Stimulated activated CD8-positive, alpha-beta memory T cell treated with anti-CD3 and anti-CD28 coated beads, Interleukin-4, amount 100 ng/mL, for 48 hours (primary cell): ENCODE data around the gene EIF2S2.

Experiments
- DNase-seq: peaks from one replicate; pipeline ENCODE4 v3.0.0-alpha.2; 2020

EIF2S2 gene

DNA sequence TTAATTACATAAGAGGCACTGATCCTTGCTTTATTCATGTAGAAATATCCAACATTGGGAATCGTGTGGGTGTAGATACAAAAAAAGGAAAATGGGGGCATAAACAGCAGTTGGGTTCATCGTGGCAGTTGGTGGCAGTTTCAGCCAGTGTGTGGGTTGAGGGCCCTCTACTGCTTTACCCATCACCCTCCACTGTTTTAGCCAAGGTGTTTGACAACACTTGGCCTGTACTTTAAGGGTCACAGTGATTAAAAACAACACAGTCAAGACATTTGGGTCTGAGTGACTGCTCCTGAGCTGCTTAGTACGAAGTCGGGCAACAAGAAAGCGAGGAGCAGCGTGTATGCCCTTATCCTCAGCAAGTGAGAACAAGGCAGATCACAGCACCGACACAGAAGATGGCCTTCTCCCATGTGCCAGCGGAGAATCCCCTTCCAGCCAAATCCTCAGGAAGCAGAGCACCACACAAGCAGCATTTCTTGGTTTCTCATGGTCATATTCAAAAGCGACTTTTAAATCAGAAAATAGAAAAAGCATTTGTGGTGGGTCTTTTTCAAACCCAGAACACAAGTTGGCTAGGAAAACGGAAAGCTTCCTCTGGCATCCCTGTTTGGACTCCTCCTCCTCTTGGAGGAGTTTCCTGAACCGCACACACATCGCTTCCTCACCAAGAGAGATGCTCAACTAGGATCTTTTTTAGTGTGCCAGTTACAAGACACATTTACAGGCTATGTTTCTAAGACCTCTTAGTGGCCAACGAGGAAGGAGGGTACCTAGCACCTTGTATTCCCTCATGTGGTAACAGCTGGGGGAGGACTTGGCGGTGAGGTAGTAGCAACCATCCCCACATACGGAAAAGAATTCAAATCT lies 23.5 kb downstream of the EIF2S2 start:
- DNase-seq = no peak

DNA sequence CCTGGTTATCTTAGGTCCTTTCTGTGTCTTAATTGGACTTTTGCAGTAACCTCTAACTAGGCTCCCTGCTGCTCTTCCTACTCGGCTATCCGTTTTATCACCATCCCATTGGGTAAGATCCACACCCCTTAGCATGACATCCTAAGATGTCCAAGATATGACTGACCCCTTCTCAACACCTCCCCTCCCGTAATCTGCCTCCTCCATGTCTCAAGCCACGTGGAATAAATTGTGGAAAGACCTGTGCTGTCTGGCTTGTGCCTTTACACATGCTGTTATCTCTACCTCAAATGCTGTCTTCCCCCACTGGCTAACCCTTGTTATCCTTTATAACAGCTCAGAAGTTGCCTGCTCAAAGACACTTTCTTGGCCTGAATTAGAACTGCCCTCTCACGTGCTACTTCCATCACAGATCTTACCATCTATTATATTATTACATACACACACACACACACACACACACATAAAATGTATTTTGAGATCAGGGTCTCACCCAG lies 26.5 kb downstream of the EIF2S2 start:
- DNase-seq = no peak

DNA sequence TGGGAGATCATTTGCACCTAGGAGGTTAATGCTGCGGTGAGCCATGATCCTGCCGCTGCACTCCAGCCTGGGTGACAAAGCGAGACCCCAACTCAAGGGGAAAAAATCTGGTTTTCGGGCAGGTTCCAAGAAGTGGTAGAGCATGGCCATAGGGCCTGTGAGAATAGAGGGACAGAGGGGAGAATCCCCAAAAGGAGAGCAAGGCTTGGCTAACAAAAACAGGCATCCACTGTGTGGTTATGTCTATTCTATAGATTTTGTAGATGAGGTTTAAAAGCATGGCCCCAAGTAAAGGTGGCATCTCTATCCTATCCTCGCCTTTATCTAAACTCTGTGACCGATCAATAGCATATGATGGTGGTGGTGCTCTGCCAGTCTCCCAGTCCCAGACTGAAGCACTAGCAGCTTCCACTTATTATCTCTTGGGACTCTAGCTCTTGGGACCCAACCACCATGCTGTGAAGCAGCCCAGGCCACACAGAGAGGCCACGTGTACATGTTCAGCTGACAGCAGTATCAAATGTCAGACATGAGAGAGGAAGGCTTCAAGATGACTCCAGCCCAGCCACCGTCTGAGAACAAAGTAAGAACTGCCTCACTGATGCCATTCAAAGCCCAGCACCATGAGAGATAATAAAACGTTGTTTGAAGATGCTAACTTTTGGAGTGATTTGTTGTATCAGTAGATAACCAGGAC lies 27.7 kb downstream of the EIF2S2 start:
- no peak for DNase-seq

GRCh38 chr20:34083781-34084180 lies 28.3 kb downstream of the EIF2S2 start:
- no peak for DNase-seq

GRCh38 chr20:34083137-34083536 lies 28.9 kb downstream of the EIF2S2 start:
- DNase-seq = no peak

GRCh38 chr20:34082232-34082887 lies 29.7 kb downstream of the EIF2S2 start:
- no peak for DNase-seq

GRCh38 chr20:34079818-34080217 lies 32.2 kb downstream of the EIF2S2 start:
- no peak for DNase-seq

DNA sequence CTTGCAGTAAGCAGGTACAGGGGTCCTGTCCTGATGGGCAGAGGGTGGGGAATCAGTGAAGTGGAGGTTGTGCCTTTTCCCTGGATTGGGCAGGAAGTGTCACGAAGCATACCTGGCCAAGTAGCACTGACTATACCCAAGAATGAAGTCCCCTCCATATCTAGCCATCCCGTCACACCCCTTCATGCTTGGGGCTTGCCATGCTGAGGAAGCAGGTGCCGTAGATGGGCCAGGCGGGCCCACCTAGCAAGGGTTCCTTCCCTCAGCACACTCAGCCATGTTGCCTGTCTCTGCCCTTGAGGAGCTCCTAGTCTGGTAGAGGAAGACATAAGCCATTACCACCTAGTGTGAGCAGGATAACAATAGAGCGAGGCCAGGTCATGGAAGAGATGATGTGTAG lies 33.5 kb downstream of the EIF2S2 start:
- DNase-seq = no peak

DNA sequence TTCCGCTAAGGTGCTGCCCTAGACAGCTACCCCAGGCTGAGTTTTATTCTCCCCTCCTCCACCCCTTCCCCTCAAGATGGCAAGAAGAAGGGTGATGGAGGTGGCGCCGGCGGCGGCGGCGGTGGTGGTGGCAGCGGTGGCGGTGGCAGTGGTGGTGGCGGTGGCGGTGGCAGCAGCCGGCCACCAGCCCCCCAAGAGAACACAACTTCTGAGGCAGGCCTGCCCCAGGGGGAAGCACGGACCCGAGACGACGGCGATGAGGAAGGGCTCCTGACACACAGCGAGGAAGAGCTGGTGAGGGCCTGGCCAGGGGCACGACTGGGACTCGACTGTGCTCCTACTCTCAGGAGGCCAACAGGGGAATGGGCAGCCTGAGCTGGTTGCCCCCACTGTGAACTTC lies 35.1 kb downstream of the EIF2S2 start:
- no peak for DNase-seq

DNA sequence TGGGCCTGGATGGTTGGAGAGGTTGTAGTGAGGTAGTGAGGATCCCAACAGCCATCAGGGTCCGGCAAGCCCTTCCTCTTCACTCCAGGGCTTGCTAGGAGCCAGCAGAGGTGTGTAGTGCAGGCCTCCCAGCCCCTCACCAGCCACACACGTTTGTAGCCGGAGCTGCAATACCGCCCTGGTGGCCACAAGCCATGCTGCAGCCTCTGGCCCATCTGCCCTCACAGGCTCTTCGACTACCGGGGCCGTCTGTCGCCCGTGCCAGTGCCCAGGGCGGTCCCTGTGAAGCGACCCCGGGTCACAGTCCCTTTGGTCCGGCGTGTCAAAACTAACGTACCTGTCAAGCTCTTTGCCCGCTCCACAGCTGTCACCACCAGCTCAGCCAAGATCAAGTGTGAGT lies 36.4 kb downstream of the EIF2S2 start:
- DNase-seq = no peak

- peak; percentile 54 for DNase-seq
These were observed 37.8 kb downstream of the EIF2S2 start for GRCh38 chr20:34074101-34074760.

GRCh38 chr20:34072778-34073177 lies 39.3 kb downstream of the EIF2S2 start:
- DNase-seq = no peak

DNA sequence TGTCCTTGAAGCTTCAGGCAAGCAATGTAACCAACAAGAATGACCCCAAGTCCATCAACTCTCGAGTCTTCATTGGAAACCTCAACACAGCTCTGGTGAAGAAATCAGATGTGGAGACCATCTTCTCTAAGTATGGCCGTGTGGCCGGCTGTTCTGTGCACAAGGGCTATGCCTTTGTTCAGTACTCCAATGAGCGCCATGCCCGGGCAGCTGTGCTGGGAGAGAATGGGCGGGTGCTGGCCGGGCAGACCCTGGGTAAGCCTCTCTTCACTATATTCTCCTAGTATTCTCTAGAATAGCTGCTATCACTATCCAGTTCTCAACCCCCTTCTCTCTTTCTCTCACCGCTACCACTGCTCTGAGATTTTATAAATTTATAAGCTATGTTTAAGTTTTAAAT lies 40.0 kb downstream of the EIF2S2 start:
- DNase-seq = no peak

GRCh38 chr20:34070859-34071258 lies 41.2 kb downstream of the EIF2S2 start:
- no peak for DNase-seq

- DNase-seq = no peak
These were observed 42.0 kb downstream of the EIF2S2 start for GRCh38 chr20:34070079-34070439.

- DNase-seq = peak; percentile 68
These were observed 42.5 kb downstream of the EIF2S2 start for GRCh38 chr20:34069341-34070078.

DNA sequence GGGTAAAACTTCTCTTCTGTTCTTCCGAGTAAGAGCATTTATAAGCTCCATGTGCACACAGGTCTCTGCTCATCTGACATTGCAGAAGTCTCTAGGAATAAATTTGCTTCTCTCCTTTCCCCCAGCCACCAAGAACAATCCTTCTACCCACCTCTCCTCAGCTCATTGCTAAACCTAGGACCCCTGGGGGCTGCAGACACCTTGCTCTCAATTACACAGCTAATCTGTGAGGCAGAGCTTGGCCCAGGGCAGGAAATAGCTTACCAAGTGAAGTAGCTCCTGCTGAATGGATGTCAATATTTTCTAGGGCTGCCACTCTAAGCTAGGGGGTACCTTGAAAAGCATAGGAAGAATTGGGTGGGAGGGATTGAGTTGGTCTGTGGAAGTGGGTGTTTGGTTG lies 44.0 kb downstream of the EIF2S2 start:
- no peak for DNase-seq

DNA sequence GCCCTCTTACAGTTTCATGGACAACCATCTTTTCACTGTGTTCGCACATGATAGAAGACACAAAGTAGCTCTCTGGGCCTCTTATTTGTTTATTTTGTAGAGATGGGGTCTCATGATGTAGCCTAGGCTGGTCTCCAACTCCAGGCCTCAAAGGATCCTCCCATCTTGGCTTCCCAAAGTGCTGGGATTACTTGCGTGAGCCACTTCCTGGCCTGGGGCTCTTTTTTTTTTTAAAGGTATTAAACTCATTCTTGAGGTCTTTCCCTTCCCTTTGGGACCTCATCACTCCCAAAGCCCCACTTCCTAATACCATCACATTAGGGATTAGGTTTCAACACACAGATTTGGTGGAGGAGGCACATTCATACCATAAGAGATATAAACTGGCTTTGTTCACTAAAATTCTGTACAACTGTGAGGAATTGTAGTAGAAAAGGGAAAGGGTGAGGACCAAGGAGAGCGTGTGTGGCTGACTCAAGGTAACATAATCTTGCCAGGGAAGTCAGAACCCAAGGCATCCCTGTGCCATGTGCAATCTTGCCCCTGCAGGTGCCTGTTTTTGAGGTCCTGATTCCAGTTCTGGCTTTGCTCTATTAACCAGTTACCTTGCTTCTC lies 45.5 kb downstream of the EIF2S2 start:
- DNase-seq = no peak

DNA sequence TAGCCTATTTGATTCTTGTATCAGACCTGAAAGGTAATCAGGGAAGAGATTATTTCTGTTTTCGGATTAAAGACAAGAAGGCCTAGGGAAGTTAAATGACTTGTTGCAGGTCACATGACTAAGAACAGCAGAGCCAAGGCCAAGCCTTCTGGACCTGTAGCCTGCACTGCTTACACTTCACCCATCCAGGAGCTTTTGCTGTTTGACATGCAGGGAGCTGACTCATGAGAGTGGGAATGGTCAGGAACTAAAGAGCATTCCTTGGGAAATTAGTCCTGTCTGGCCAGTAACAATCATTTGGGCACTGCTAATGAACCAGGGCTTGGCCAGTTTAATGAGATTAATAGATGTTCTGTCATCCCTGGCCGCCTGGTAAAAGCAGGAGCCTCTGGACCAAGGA lies 46.8 kb downstream of the EIF2S2 start:
- DNase-seq = no peak

- no peak for DNase-seq
These were observed 47.8 kb downstream of the EIF2S2 start for GRCh38 chr20:34064286-34064685.

GRCh38 chr20:34062570-34063482 lies 49.2 kb downstream of the EIF2S2 start:
- no peak for DNase-seq
